DMS53 (cell line): Measurements from ENCODE around the gene SRGAP2C.
"Not testable (repeated sequence)": the region's sequence is repeated elsewhere in the genome, so short reads cannot be mapped to it uniquely, and the experiment has no call there.

Experiments
- DNase-seq: peaks from one replicate; lab custom pipeline; 2025; lab: John Stamatoyannopoulos, UW

The SRGAP2C gene

DNA sequence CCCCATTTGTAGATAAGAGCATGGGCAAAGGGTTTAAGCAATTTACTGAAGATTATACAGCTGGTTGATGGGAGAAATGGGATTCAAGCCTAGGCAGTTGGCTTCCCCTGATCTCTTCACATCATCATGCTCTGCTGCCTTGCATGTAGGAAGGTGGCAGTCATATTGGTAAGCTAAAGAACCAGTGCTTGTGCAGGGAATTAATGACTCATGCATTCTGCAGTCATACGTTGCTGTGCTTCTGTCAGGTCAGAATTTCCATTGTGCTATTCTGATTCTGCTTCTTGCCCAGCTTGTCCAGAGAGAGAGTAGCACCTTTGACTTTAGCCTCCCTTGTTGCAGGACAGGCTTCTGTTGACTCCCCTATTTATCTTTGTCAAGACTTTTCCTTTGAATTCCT is 153.2 kb downstream of the SRGAP2C start:
- DNase-seq: not testable (repeated sequence)

DNA sequence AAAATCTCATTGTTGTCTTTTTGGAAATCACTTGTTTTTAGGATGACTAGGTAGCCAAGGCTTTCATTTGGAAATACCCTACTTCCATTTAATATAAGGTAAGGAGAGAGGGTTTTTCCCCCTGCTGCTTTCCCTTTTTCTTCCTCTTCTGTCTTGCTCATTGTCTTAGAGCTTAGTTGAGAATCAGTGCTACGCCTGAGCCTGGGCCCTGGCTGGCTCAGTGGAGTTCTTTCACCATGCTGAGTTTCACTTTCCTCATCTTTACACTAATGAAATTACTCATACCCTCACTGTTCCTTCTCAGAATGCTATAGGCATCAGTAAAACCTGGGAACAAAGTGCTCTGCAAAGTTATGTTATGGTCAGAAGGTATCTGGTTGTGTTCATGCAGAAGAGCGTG is 154.8 kb downstream of the SRGAP2C start:
- DNase-seq: not testable (repeated sequence)

DNA sequence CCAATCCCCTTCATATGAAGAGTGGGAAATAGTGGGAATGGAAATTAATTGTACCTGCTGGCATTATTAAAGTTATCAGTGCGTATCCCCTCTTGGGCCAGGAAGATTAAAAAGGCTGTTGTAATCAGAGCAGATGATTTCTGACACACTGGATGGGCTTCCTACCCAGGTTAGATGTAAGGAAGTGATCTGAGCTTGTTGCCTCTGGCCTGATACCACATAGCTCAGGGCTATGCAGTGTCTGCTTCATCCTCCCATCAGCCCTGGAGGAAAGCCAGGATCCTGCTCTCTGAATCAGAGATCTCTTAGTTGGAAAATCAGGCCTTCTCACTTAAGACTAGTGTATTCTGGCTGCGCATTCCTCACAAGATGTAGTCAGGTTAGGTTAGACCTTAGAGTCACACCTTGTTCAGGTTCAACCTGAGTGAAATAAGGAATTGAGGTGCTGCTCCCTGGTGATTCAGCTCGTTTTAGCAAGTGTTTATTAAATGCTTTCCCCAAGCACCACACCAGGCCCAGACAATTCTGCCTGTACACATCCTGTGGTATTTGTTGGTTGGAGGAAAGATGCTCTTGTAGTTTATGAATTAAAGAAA is 158.6 kb downstream of the SRGAP2C start:
- not testable (repeated sequence) for DNase-seq

DNA sequence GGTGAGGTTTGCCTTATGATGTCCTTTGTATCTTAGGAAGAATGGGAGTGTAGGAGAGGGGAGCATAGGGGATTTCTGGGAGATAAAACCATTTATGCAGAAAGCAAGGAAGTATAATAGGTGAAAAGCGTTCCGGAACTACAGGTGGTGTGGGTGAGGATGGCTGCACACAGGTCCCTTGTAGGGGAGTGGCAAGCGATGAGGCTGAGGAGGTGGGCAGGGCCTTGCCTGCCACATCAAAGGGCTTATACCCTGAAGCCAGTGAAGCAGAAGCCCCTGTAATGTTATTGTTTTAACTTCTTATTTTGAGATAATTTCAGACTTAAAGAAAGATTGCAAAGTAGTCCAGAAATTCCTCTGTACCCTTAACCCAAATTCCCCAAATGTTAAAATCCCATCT is 159.6 kb downstream of the SRGAP2C start:
- not testable (repeated sequence) for DNase-seq

DNA sequence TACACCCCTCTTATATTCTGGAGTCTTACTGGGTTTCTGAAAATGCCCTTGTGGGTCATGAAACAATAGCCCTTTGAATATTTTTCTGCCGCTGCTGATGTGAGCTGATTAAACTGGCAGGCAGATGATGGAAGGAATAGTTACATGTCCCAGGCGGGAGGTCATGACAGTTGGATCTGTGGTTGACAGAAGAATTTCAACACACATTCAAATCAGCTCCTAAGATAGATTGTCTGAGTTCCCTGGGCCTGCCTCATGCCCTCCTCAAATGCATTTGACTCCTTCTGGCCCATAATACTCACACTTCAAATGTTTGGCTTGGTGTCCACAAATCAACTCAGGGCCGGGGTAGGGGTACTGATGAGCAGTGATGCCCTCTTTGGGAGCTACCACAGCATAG is 161.9 kb downstream of the SRGAP2C start:
- DNase-seq: not testable (repeated sequence)

DNA sequence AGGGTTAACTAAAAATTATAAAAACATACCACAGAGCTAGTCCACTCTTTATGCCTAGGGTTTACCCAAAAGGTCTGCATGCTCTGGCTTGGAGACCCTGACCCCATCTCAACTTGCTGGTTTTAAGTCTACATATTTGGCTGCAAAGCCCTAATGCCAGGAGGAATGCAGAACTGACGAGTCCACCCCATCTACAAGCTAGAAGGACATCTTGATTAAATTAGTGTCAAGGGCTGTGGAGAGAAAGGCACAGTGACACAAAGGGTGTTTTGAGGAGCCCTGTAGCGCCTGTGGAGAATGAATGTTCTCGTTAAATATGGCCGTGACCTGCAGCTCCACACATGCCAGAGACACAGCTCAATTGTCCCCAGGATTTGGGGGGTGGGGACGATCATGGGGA is 162.7 kb downstream of the SRGAP2C start:
- not testable (repeated sequence) for DNase-seq

DNA sequence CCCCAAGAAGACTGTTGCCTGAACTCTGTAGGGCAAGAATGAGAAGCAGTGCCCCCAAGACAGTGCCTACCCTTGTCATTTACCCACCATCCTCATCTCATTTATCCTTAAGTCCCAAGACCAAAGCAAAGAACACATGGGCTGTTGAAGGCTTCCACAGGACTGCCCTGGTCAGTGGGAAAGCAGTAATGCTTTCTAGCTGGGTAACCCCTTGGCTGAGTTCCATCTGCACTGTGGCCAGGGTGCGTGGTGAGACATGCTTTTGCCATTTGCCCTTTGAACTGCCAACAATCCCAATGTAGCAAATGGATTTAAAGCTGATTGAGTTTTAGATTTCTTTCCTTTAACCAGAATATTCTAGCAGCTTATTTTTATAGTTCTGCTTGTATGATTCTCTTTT is 163.3 kb downstream of the SRGAP2C start:
- DNase-seq: not testable (repeated sequence)

DNA sequence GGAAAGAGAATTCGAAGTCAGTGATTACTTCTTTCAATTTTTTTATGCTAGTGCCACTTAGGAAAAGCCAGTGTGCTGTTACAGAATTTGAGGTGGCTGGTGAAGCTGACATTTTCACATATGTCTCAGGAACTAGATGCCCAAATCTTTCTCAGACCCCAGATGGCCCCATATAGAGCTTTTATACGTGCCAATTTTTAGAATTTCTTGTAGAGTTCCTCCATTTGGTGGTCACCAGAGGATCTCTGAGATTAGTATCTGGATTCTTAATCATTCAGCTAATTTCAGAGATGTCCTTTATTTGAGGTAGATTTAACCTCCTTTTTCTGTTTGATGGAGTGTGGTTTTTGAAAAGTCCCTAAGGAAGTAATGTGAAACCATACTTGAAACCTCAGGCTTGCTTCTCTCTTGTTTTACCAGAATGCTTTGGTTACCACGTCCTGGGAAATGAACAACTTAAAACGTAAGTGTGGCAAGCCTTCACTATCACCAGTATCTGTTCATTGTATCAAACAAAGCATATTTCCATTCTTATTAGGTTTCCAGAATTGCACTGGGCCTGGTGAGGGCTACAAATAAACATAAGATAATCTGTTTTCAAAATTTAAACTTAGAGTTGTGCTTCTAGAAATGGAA is 164.7 kb downstream of the SRGAP2C start:
- not testable (repeated sequence) for DNase-seq

DNA sequence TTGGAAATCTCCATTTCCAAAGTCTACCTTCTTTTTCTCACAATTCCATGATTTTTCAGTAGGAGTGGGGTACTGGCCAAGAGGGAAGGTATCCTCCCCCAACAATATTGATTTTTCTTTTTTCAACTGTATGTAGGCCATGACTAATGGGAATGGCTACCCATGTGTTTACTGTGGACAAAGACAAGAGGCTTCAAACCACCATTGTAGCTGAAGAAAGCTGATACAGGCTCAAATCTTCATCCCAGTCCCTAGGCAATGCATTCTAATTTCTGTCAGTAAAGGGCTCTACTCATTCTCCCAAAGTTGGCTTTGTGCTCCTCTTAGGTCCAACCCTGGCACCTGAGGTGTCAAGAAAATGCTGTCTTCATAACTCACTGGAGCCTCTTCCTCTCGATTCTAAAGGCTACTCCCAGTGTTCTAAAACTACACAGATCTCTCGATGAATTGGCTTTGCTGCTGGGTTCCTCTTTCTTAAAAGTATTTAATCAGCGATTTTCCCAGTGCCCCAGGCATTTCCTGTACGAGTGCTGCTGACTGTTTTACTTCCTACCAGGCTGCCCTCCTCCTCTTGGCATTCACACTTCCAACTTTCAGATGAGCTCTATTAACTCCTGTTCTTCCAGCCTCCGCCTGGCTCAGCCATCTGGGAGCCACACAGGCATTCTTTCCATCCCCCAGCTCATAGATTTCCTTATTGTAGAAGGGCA is 171.1 kb downstream of the SRGAP2C start:
- DNase-seq: not testable (repeated sequence)

DNA sequence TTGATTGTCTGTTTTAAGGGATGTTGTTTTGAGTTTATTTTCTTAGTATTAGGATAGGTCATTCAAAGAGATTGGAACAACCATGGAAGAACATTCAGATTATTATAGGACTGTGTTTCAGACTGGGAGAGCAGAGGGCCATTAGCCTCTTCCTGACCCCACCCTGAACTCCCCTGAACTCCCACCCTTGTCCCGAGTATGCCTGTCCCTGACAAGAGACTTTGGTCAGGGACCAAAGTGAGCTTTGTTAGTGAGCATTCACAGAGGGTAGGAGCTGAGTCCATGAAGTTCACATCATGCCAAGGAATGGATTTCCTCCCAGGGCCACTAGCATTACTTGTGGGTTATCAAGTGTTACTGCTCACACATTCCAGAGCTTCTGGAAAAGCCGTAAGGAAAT is 172.0 kb downstream of the SRGAP2C start:
- not testable (repeated sequence) for DNase-seq

DNA sequence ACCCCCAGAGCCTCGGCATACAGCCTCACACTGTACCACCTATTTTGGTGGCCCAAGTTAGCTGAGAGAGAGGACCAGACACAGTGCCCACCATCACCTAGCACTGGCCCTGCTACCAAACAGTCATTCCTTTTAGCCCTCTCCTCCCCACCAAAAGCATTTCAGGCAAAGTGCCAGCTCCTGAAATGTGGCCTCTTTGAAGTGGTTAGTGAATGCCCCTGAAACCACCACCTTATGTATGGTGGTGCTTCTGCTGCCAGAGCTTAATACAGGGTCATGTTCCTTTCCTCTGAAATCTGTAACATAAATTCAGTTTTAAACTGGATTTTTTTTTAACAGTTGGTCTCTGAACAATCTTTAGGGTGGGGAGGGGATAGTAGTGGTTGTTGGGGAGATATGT is 175.8 kb downstream of the SRGAP2C start:
- not testable (repeated sequence) for DNase-seq

DNA sequence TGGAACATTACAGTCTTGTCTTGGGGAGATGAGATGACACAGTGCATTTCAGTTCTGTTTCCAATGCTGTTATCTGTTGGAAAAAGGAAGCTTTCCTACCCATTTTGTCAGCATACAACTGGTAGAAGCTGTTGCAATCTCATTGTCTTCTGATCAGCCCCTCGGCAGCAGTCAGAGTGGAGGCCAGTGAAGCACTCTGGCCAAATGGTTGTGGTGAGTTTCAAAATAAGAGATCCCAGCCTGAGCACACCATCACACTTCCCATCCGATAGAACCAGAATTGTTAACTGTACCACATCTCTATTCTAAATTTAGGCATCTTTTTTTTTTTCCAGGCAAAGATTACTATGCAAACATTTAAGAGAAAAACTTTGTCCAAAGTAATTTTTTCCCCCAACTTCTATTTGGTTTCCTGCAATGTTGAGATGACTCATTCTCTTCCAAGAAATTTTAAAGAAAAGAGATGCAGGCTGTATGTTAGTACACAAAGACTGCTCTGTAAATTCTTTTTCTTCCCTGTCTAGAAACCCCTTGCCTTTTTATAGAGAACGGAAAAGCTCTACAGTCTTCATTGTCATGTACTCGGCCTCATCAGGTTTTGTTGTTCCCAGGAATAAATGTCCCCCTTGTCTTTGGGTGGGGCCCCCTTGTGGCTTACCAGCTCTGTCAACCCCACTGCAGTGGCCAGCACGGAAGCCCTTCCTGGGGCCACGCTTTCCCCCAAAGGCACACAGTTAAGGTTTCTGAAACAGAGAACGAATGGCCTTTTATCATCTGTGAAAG is 176.9 kb downstream of the SRGAP2C start:
- DNase-seq: not testable (repeated sequence)

DNA sequence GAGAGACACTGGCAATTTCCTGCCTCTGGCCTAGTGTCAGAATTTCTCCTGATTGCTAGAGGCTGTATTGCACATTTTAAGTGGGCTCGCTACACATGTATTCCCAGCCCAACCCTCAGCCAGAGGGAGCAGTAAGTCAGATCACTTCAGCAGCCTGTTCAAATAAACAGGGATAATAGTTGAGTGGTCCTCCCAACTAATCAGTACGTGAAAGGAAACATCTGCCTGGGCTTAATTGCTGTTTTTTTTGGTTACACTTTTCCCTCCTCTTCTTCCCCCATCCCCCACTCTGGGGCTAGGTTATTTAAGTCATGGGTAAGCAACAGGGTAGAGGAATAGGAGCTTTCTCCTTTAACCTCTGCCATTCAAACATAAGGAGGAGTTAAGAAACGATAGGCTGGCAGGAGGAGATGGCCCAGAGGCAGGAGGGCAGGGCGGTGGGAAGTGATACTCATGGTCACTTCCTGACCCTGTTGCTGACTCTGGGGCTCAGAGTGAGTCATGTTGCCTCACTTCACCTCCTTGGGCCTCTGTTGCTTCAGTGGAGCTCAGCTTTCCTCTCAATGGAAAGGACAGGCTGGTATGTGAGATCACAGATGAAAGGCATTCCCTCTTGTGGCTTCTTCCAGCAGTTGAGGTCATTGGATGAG is 177.6 kb downstream of the SRGAP2C start:
- DNase-seq: peak; percentile 3

DNA sequence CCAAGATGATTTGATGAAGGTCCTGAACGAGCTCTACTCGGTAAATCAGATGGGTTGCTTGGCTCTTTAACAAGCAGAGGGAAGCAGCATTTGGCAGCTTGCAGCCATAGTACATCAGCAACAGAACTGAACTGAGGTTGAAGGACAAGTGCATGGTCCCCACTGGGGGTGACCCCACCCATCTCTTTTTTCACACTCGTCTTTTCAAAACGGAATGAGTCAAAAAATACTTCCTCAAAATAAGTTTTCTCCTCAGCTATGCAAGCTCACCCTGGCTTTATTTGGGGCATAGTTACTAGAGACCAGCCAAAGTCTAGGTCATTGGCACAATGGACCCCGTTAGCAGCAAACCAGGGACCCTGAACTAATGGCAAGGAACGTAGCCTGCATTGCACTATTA is 180.5 kb downstream of the SRGAP2C start:
- DNase-seq: not testable (repeated sequence)

DNA sequence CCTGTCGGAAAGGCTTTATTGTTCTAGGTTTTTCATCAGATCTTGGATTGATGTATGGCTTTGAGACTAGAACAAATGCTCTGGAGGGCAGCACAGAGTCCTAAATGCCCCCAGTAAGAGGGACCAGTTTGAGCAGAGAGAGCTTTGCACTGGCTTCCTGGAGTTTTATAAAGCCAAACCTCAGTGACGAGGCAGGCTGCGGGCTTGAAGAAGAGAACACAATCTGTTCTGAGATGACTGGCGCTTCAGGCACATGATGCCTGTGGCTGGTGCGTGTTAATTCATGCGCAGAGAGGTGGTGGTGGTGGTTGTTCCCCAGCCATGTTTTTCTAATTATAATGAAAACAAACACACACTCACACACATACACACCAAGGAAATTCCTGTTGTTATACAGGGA is 180.9 kb downstream of the SRGAP2C start:
- not testable (repeated sequence) for DNase-seq

DNA sequence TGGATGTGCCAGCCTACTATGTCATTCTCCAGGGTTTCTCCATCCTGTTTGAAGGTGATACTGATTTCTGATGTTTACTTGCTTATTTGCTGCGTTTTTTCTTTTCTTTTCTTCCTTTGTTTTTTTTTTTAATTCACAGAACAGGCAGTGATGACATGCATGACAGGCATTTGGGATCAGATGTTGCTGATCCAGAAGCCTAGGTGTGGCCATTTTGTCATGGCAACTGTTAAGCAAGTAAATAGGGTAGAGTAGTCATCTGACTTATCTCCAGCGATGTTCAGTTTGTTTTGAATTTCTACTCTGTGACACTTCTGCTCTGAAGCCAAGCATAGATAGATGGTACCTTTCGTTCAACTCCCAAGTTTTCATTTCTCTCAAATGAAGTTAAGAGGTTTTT is 181.4 kb downstream of the SRGAP2C start:
- DNase-seq: not testable (repeated sequence)

DNA sequence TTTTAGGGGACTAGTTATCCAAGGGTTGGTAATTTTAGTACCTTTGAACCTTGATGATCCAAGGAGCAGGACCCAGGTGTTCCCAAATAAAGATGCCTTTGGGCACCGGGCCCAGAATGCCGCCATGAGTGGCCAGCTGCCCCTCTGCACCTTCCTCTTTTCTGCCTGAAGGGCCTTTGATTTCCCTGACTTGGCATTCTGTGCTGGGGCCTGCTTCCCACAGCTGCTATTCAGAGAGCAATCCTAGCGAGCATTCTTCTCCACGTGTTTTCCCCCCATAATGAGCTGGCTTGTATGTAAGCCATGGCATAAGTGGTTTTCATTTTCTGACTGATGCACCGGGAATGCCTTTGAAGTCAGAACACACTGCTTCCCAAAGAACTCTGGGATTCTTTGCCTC is 184.1 kb downstream of the SRGAP2C start:
- DNase-seq: not testable (repeated sequence)

DNA sequence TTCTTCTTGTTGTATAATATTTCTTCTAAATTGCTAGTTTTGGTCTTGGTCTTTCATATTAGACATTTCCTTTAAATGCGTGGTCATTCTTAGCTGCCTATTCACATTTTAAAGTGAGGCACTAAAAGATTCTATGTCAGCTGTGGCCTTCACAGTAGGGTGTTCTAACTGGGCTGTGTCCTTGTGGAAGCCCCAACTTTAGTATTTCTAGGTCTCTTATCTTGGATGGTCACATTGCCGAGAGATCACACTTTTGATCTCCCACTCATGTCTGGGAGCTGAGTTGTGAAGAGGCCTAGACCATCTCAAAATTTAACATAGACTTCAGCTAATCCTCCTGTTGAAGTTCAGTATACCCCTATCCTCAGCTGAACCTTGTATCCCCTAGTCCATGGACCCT is 185.2 kb downstream of the SRGAP2C start:
- not testable (repeated sequence) for DNase-seq

DNA sequence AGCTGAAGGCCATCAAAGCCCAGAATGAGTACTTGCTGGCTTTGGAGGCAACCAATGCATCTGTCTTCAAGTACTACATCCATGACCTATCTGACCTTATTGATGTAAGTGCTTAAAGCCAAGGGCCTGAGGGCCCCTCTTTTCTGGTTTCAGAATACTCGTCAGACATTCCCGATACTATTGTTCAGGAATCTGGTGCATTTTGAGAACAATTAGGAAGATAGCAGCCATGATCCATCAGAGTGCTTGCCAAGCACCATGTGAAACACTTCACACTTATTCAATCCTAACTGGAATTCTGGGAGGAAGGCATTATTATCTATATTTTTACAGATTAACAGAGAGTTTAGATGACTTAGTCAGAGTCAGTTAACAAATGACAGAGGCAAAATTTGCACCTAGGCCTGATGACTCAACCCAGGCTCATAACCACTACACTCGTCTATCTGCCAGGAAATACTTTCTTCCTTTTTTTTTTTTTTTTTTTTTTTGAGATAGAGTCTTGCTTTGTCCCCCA is 190.1 kb downstream of the SRGAP2C start:
- not testable (repeated sequence) for DNase-seq

DNA sequence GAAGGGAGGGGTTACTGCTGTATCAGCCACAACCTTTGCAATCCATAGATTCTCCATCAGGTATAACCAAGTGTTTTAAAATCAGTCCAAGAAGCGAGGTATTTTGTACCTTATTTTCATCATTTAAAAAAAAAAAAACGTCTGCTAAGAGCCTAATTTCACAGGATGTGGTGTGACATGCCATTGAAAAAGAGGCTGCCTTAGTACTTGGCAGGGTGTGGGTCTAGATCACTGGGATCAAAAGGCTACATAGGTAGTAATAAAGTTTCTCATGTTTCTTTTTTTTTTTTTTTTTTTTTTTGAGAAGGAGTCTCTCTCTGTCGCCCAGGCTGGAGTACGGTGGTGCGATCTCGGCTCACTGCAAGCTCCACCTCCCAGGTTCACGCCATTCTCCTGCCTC is 192.2 kb downstream of the SRGAP2C start:
- not testable (repeated sequence) for DNase-seq

DNA sequence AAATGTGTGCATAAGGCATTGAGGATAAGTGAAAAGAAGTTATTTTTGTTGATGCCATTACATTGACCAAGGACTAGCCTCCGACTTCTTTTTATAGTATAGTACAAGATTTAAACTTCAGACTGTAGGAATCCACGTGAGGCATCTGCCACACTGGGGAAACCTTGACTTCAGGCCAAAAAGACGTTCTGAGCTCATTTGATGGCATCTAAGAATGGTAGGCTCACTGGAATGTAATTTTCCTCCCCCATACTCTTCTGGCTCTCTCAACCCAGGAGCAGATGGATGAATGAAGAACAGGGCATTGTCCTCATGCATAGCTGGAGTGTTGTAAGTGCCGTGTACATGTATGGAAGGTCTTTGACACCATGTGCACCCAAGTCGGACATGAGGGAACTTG is 194.0 kb downstream of the SRGAP2C start:
- DNase-seq: not testable (repeated sequence)

DNA sequence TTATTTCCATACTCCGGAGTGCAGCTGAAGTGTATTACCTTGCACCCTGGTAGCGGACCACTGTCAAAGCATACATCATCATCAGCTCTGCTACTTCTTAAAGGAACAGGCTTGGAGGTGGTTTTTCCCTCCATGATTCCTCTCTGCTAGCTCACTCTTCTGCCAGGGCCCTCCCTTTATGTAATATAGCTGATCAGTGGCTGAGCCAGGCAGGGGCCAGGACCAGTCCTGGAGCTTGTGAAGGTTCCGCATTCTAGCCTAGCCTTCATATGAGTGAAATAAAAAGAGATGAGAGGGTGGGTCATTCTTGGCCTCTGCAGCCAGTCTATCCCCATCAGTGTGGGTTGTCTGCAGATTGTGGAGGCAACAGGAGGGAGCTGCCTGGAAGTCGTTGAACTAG is 200.0 kb downstream of the SRGAP2C start:
- DNase-seq: not testable (repeated sequence)
